ENCODE results near the gene MEGF8. TPM values are rescaled to one million over a fixed set of nuclear protein-coding genes. Genes with fewer than 3 reads are reported as not detected.
"Not testable (repeated sequence)": the region's sequence is repeated elsewhere in the genome, so short reads cannot be mapped to it uniquely, and the experiment has no call there.

The MEGF8 gene
- total and polyA plus RNA-seq, 7 donors = 3.3 to 21.1 (median 8.1) TPM

- Histone ChIP-seq H3K4me1 (peaks cover 17% of the 10 kb centered on the region), H3K4me3 (no peak overlapping the region), H3K27me3 (ENCODE audit: insufficient read depth in 3 of 3, low read length in 2 of 3) (peaks cover 0 to 11% (median 10%) of the 10 kb centered on the region in 3 donors), H3K27ac (no peak overlapping the region), H3K9me3 (no peaks in the 10 kb centered on the region), H3K36me3 (ENCODE audit: insufficient read depth in 1 of 2, low read depth in 1 of 2) (no peaks in the 10 kb centered on the region)
- TF ChIP-seq CTCF (IDR thresholded peaks at IDR 0.05) = no peak
- intact Hi-C loops (cut with DNase I) = loop anchor here in 1 of 2 donors (5.0 kb wide), 1 partner anchor 197 kb away; the partner anchor contains the start of gene POU2F2
- ATAC-seq = no peak
- no peak for DNase-seq
- WGBS, 3 donors = 68 to 75% (median 68%) methylated on average over 2 of the region's 2 CpGs
Observed at GRCh38 chr19:42328854-42329253, 3.4 kb downstream of the MEGF8 start.

DNA sequence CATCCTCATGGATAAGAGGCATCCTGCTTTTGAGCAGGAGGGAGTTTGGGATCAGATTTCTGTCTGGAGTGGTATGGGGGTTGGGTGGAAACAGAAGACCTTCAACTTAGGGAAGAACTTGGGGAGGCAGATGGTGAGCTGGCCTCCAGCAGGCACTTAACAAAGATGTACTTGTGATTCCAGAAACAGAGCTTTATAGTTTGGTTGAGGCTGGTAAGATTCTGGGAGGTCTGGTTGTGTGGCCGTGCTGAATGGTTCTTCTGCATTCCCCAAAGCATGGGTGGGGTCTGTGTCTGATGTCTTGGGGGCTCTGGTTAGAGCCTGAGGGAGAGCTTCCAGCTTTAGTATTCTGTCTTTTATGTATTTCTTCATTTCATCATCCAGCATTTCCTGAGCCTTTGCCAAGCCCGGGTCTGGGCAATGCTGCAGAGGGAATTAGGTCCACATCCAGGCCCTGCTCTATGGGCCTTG lies 4.8 kb downstream of the MEGF8 start:
- no peaks in the 10 kb centered on the region for H3K27me3 ChIP-seq (ENCODE audit: insufficient read depth in 3 of 3, low read length in 2 of 3)
- H3K4me1 ChIP-seq = peaks cover 13% of the 10 kb centered on the region
- H3K27ac ChIP-seq = no peak overlapping the region
- TF ChIP-seq CTCF (IDR thresholded peaks at IDR 0.05) = no peak
- peaks cover 0 to 5% of the 10 kb centered on the region in 2 donors for H3K36me3 ChIP-seq (ENCODE audit: insufficient read depth in 1 of 2, low read depth in 1 of 2)
- no peak for DNase-seq
- no peak overlapping the region for H3K4me3 ChIP-seq
- intact Hi-C loops (cut with DNase I) = no loop called here
- 29 to 54% (median 37%) methylated on average over 2 of the region's 2 CpGs for WGBS, 3 donors
- no peak for ATAC-seq
- no peaks in the 10 kb centered on the region for H3K9me3 ChIP-seq

- H3K27me3 ChIP-seq (ENCODE audit: insufficient read depth in 3 of 3, low read length in 2 of 3); DNase-seq; intact Hi-C loops (cut with DNase I); ATAC-seq; H3K9me3 ChIP-seq; H3K27ac ChIP-seq; H3K4me3 ChIP-seq: not testable (repeated sequence)
- Histone ChIP-seq H3K4me1 (peaks cover 13% of the 10 kb centered on the region), H3K36me3 (ENCODE audit: insufficient read depth in 1 of 2, low read depth in 1 of 2) (peaks cover 0 to 14% of the 10 kb centered on the region in 2 donors)
- WGBS, 3 donors = 78 to 81% (median 80%) methylated on average over 3 of the region's 3 CpGs
Observed at GRCh38 chr19:42331333-42331732, 5.9 kb downstream of the MEGF8 start.

DNA sequence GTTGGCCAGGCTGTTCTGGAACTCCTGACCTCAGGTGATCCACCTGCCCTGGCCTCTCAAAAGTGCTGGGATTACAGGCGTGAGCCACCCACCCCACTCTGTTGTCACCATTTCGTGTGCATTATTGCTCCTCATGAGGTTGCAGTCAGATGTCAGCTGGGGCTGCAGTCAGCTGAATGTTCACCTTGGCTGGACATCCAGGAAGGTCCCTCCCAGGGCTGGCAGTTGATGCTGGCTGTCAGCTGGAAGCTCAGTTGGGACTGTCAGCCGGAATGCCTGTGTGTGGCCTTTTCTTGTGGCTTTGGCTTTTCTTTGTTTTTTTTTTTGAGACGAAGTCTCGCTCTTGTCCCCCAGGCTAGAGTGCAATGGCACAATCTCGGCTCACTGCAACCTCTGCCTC lies 6.6 kb downstream of the MEGF8 start:
- WGBS, 3 donors = 43 to 54% (median 53%) methylated on average over 5 to 6 of the region's 6 CpGs
- peak; percentile 69 to 78 (median 72) for ATAC-seq
- Histone ChIP-seq H3K4me3 (no peak overlapping the region), H3K27ac (no peak overlapping the region), H3K27me3 (ENCODE audit: insufficient read depth in 3 of 3, low read length in 2 of 3) (no peaks in the 10 kb centered on the region), H3K4me1 (peaks cover 5% of the 10 kb centered on the region), H3K36me3 (ENCODE audit: insufficient read depth in 1 of 2, low read depth in 1 of 2) (peaks cover 0 to 21% of the 10 kb centered on the region in 2 donors), H3K9me3 (no peaks in the 10 kb centered on the region)
- TF ChIP-seq CTCF (IDR thresholded peaks at IDR 0.05) = no peak
- DNase-seq = peak in 1 of 2 donors; percentile 71
- intact Hi-C loops (cut with DNase I) = no loop called here

GRCh38 chr19:42333018-42333417 lies 7.6 kb downstream of the MEGF8 start:
- Histone ChIP-seq H3K27me3 (ENCODE audit: insufficient read depth in 3 of 3, low read length in 2 of 3) (no peaks in the 10 kb centered on the region), H3K4me1 (no peaks in the 10 kb centered on the region), H3K36me3 (ENCODE audit: insufficient read depth in 1 of 2, low read depth in 1 of 2) (peaks cover 0 to 31% of the 10 kb centered on the region in 2 donors), H3K4me3 (no peak overlapping the region), H3K27ac (no peak overlapping the region), H3K9me3 (no peaks in the 10 kb centered on the region)
- WGBS, 3 donors = 92 to 96% (median 94%) methylated on average over 3 of the region's 3 CpGs
- ATAC-seq (peak in 1 of 4 donors; percentile 10), DNase-seq (no peak)
- intact Hi-C loops (cut with DNase I) = no loop called here
- no peak for TF ChIP-seq CTCF (IDR thresholded peaks at IDR 0.05)

Data from psoas muscle (tissue), 8 donors.